GM21390 (cell line): ENCODE data around the gene IFNGR2.
"Not testable (repeated sequence)": the region's sequence is repeated elsewhere in the genome, so short reads cannot be mapped to it uniquely, and the experiment has no call there.

Source experiments
- ATAC-seq: cut with Tn5 transposase; IDR thresholded peaks from one replicate; pipeline ENCODE4 v1.9.1; 2021; ENCODE audit not compliant: unreplicated experiment

Gene IFNGR2

GRCh38 chr21:33375101-33375644 is 28.0 kb upstream of the IFNGR2 start:
- ATAC-seq, result no peak

- ATAC-seq, result no peak
Measured at GRCh38 chr21:33377221-33377920, 25.8 kb upstream of the IFNGR2 start.

- ATAC-seq, result no peak
Measured at GRCh38 chr21:33378081-33378480, 25.1 kb upstream of the IFNGR2 start.

- ATAC-seq, result not testable (repeated sequence)
Measured at GRCh38 chr21:33379934-33380333, 23.3 kb upstream of the IFNGR2 start.

GRCh38 chr21:33380483-33380998 is 22.7 kb upstream of the IFNGR2 start:
- ATAC-seq, result peak; percentile 52

GRCh38 chr21:33381381-33381780 is 21.8 kb upstream of the IFNGR2 start:
- not testable (repeated sequence) for ATAC-seq

GRCh38 chr21:33383056-33383888 is 19.9 kb upstream of the IFNGR2 start:
- ATAC-seq, result peak; percentile 67

- ATAC-seq, result no peak
Measured at GRCh38 chr21:33384841-33385331, 18.3 kb upstream of the IFNGR2 start.

GRCh38 chr21:33386222-33386784 is 16.9 kb upstream of the IFNGR2 start:
- no peak for ATAC-seq

- no peak for ATAC-seq
Measured at GRCh38 chr21:33387294-33387693, 15.9 kb upstream of the IFNGR2 start.

GRCh38 chr21:33388188-33388587 is 15.0 kb upstream of the IFNGR2 start:
- ATAC-seq, result no peak

- ATAC-seq, result no peak
Measured at GRCh38 chr21:33390479-33390878, 12.7 kb upstream of the IFNGR2 start.

- no peak for ATAC-seq
Measured at GRCh38 chr21:33391656-33392055, 11.6 kb upstream of the IFNGR2 start.

- ATAC-seq, result no peak
Measured at GRCh38 chr21:33392284-33392985, 10.8 kb upstream of the IFNGR2 start.

- no peak for ATAC-seq
Measured at GRCh38 chr21:33393348-33393747, 9.9 kb upstream of the IFNGR2 start.

GRCh38 chr21:33394260-33394659 is 9.0 kb upstream of the IFNGR2 start:
- no peak for ATAC-seq

GRCh38 chr21:33395891-33396331 is 7.3 kb upstream of the IFNGR2 start:
- ATAC-seq, result no peak

GRCh38 chr21:33396436-33396835 is 6.8 kb upstream of the IFNGR2 start:
- no peak for ATAC-seq

- no peak for ATAC-seq
Measured at GRCh38 chr21:33396951-33397350, 6.3 kb upstream of the IFNGR2 start.

GRCh38 chr21:33397717-33398116 is 5.5 kb upstream of the IFNGR2 start:
- ATAC-seq, result no peak

GRCh38 chr21:33398361-33398760 is 4.9 kb upstream of the IFNGR2 start:
- no peak for ATAC-seq
